HG03520 (cell line): ENCODE results near the gene CEP63.

ENCODE experiments used
- ATAC-seq: cut with Tn5 transposase; IDR thresholded peaks from one replicate; pipeline ENCODE4 v1.9.1; 2021; ENCODE audit warnings: mild to moderate bottlenecking, moderate library complexity; ENCODE audit not compliant: unreplicated experiment

The CEP63 gene

DNA sequence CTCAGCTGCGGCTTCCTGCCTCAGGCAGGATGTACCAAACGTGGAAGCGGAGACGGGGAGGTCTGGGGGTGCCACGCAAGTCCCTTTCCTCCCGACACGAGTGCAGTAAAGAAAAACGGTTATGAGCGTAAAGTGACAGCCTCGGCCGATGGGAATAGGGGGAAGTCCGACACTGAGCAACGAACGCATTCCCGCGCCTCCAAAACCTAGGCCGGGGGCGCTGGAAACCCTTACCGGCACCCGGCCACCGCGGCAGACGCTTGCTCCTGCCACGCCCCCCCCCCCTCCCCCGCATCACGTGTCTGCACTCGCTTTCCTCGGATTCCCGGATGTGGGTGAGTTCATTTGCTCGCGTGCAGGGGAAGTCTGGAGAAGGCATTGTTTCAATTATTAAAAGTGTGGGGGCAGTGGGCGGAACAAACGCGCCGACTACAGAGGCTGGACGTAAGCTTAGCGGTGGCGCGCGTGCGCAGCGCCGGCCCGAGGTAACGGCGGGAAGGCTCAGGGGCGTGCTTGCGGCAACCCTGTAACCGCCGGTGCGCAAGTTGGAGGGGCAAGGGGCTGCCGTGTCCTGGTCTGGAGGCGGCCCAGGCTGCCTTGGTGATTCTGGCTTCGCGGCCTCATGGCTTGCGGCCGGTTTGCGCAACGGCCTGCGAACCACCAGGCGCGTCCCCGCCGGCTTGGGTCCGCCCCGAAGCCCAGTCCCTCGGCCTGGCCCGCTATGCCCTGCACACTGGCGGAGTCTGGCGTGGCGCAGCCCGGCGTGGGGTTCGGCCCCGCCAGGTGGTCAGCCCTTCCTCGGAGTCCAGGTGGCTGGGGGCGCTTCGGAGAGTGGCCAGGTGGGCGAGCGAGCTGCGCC, at the start of gene CEP63, which contains the start of gene ANAPC13:
Gene CEP63 (plus strand): TSS at position 340 of the 859 bp plus-strand sequence. CDS start 9,264 bp downstream, outside the sequence.
Gene ANAPC13 (minus strand): TSS at position 268 of the 859 bp plus-strand sequence. CDS start 3,081 bp downstream, outside the sequence.
- ATAC-seq: peak; percentile 75

GRCh38 chr3:134437211-134437752, 48.6 kb upstream of the CEP63 start:
- ATAC-seq: no peak

GRCh38 chr3:134441321-134441720, 44.5 kb upstream of the CEP63 start:
- ATAC-seq: no peak

- no peak for ATAC-seq
These were observed 44.0 kb upstream of the CEP63 start for GRCh38 chr3:134441821-134442220.

- no peak for ATAC-seq
These were observed 40.8 kb upstream of the CEP63 start for GRCh38 chr3:134445095-134445494.

GRCh38 chr3:134445636-134446035, 40.2 kb upstream of the CEP63 start:
- ATAC-seq: no peak

- no peak for ATAC-seq
These were observed 39.1 kb upstream of the CEP63 start for GRCh38 chr3:134446800-134447199.

DNA sequence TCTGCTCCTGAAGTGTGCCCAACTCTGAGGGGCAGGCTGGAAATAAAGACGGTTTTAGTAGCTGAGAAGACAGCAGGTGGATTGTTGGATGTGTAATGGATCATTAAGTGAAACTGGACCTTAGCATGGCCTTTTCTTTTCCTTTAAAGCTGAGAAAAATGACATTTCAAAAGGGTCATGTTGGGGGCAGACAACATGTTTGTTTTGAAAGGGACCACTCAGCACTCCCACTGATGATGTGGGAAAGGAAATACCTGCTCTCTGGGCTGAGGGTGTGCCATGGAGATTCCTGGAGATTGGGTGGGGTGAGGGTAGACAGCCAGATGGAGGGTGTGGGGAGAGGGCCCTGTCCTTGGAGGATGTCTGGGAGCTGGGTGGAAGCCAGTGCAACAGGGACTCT, 38.5 kb upstream of the CEP63 start:
- no peak for ATAC-seq

GRCh38 chr3:134448664-134449063, 37.2 kb upstream of the CEP63 start:
- ATAC-seq: no peak

- no peak for ATAC-seq
These were observed 36.6 kb upstream of the CEP63 start for GRCh38 chr3:134449277-134449676.

DNA sequence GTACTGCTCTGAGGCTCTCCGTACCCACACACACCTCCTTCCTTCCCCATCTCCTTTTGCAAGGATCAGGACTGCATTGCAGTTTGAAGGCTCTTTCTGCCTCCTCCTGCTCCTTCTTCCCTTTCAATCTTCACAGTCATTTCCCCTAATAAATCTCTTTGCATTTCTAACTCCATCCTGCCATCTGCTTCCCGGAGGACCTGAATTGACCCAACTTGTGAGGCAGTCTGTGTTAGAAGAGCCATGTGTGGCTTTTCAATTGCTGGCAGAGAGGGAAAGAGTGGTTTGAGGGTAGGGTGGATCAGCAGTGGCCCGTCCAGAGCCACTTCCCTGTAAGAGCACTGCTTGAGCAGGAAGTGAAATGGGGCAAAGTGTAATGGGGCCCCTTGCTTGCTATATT, 35.9 kb upstream of the CEP63 start:
- no peak for ATAC-seq

GRCh38 chr3:134453631-134454030, 32.2 kb upstream of the CEP63 start:
- ATAC-seq: no peak

GRCh38 chr3:134457376-134458074, 28.3 kb upstream of the CEP63 start:
- no peak for ATAC-seq

- ATAC-seq: no peak
These were observed 27.4 kb upstream of the CEP63 start for GRCh38 chr3:134458406-134458945.

GRCh38 chr3:134459562-134459961, 26.3 kb upstream of the CEP63 start:
- ATAC-seq: no peak

DNA sequence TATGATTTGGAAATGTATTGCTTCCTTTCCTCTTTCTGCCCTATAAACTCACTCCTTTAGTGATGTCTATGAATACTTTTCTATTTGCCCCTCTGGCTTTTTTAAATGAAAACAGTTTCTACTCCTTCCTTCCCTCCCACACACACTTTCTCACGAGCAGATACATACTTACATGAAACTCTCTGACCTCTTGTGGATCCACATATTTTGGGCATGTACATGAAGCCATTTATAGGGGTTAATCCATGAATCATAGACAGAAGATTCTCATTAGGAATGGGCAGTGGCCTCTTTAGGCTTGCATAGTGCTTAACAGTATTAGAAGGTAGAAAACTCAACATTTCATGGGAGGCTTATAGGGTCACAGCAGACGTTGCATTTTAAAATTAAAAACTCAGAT, 24.9 kb upstream of the CEP63 start:
- no peak for ATAC-seq

DNA sequence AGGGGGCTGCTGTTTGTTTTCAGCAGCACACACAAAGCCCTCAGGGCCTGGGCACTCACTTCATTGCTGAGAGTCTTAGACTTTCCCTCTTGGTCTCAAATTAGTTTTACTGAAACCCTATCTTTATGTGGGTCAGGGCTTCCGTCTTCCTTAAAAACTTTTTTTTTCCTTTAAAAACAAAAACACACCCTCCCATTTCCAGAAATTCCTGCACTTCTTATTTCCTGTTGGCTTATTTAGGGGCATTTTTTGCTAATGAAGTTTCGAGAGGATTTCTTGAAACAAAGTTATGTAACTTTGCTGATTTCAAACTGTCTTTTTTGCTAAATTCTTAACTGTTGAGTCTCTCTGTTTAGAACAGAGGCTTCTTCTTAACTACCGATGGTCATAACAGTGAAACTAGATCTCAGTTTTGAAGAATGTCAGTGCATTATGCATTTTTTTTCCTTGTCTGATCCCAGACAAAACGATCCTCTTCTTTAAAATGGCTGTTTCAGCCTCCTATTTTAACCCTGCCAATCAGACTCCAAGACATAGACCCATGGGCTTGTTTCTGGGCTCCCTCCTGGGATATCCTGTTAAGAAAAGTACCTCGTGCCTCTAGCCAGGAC, 23.4 kb upstream of the CEP63 start:
- ATAC-seq: no peak

GRCh38 chr3:134463676-134464063, 22.2 kb upstream of the CEP63 start:
- no peak for ATAC-seq

- ATAC-seq: no peak
These were observed 21.7 kb upstream of the CEP63 start for GRCh38 chr3:134464064-134464688.

DNA sequence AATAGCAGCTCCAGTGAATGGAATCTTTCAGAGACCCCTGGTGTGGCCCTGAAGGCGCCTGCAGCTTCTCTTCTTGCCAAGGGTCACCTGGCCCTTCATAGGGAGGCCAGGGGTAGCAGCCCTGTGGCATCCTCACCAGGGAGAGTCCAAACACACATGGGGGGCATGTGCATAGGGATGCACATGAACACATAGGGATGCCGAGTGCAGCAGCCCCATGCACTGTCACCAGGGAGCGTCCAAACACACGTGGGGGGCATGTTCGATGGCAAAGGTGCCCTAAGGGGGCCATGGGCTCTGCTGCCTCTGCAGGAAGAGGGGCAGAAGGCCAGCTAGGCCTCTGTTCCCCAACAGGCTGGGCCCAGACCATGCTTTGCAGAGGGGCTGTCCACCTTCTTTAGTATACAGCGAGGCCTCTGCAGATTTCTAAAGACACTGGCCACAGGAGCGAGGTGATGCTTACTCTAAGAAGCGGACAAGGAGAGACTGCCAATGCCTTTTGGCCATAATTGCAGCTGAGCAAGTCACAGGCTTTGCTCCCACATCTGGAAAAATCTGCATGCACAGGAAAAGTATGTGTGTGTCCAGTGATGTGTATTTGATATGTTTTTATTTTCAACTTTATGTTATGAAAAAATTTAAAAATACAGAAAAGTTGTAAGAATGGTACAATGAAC, 21.0 kb upstream of the CEP63 start:
- no peak for ATAC-seq
